CD14-positive monocyte (primary cell): ENCODE data around the gene RAB6B. TPM values are rescaled to one million over a fixed set of nuclear protein-coding genes. Genes with fewer than 3 reads are reported as not detected.

ENCODE experiments used
- DNase-seq, 3 donors: peaks; one replicate each; pipeline ENCODE4 v3.0.0-alpha.2; 2011 to 2022
- H2AFZ ChIP-seq: 2 replicates; pipeline ENCODE4 v1.6.0; 2012; ENCODE audit warnings: mild to moderate bottlenecking, low read depth, low read length, inconsistent platforms; ENCODE audit not compliant: insufficient read depth, poor library complexity, severe bottlenecking
- H3K27ac ChIP-seq, 2 donors: 1 replicate in 1 of 2; 2 replicates in 1 of 2; pipeline ENCODE4 v1.5.1; 2012 to 2013; ENCODE audit warnings: low read length in 2 of 2, control low read depth in 1 of 2, inconsistent platforms in 1 of 2, low read depth in 1 of 2, mild to moderate bottlenecking in 1 of 2
- H3K27me3 ChIP-seq, 2 donors: one replicate each; pipeline versions ENCODE4 v1.6.0 to v1.6.1; 2011 to 2013; ENCODE audit warnings: low read length in 2 of 2; ENCODE audit not compliant: control insufficient read depth in 2 of 2, insufficient read depth in 2 of 2
- H3K36me3 ChIP-seq, 2 donors: replicated peaks in 1 of 2; 1 replicate in 1 of 2; 2 replicates in 1 of 2; pipeline versions ENCODE4 v1.5.1 to v1.6.1; 2012 to 2013; ENCODE audit warnings: low read length in 2 of 2, control low read depth in 1 of 2, inconsistent platforms in 1 of 2, mild to moderate bottlenecking in 1 of 2; ENCODE audit not compliant: insufficient read depth in 2 of 2, control insufficient read depth in 1 of 2
- H3K4me1 ChIP-seq, 2 donors: 1 replicate in 1 of 2; 2 replicates in 1 of 2; pipeline versions ENCODE4 v1.5.1 to v1.6.1; 2012 to 2013; ENCODE audit warnings: low read length in 2 of 2, control low read depth in 1 of 2, inconsistent platforms in 1 of 2, mild to moderate bottlenecking in 1 of 2, moderate library complexity in 1 of 2; ENCODE audit not compliant: insufficient read depth in 2 of 2, control insufficient read depth in 1 of 2
- H3K4me2 ChIP-seq: replicated peaks from 2 replicates; pipeline ENCODE3; 2012; ENCODE audit warnings: low read length, moderate library complexity, mild to moderate bottlenecking; ENCODE audit not compliant: poor library complexity, severe bottlenecking; ENCODE audit errors: extremely low read depth
- H3K4me3 ChIP-seq, 3 experiments: fragments of 200-600 bp in 1 of 3; sonication (generic) in 1 of 3; replicated peaks in 1 of 3; 1 replicate in 2 of 3; 2 replicates in 1 of 3; pipeline ENCODE4 v1.5.1; 2011 to 2013; ENCODE audit warnings: low read length in 3 of 3, mild to moderate bottlenecking in 3 of 3, control low read depth in 2 of 3, low read depth in 2 of 3, inconsistent platforms in 1 of 3, moderate library complexity in 1 of 3
- H3K79me2 ChIP-seq: 2 replicates; pipeline ENCODE4 v1.6.0; 2012; ENCODE audit warnings: mild to moderate bottlenecking, control low read depth, inconsistent platforms, low read length, moderate library complexity; ENCODE audit not compliant: insufficient read depth
- H3K9ac ChIP-seq: 2 replicates; pipeline ENCODE4 v1.6.0; 2017; ENCODE audit warnings: low read length, mild to moderate bottlenecking; ENCODE audit not compliant: insufficient read depth, poor library complexity, severe bottlenecking
- H3K9me3 ChIP-seq, 2 donors: replicated peaks in 1 of 2; 1 replicate in 1 of 2; 2 replicates in 1 of 2; pipeline versions ENCODE4 v1.5.1 to v1.6.1; 2012 to 2013; ENCODE audit warnings: low read length in 2 of 2, control low read depth in 1 of 2; ENCODE audit not compliant: control insufficient read depth in 1 of 2, insufficient read depth in 1 of 2
- H4K20me1 ChIP-seq: 2 replicates; pipeline ENCODE4 v1.6.0; 2012; ENCODE audit warnings: mild to moderate bottlenecking, low read length, control low read depth, moderate library complexity; ENCODE audit not compliant: insufficient read depth
- H3K27ac Mint-ChIP-seq, 7 donors: one replicate each; pipeline ENCODE4 v1.8.0; 2020; ENCODE audit warnings: mild to moderate bottlenecking in 7 of 7, mixed read lengths in 7 of 7, moderate library complexity in 6 of 7, inconsistent platforms in 2 of 7
- H3K27me3 Mint-ChIP-seq, 3 donors: one replicate each; pipeline ENCODE4 v1.8.0; 2021 to 2022; ENCODE audit warnings: low read depth in 3 of 3, mild to moderate bottlenecking in 3 of 3, mixed read lengths in 3 of 3, moderate library complexity in 3 of 3, inconsistent platforms in 1 of 3
- H3K36me3 Mint-ChIP-seq, 2 donors: one replicate each; pipeline ENCODE4 v1.8.0; 2020; ENCODE audit warnings: mixed read lengths in 2 of 2, inconsistent platforms in 1 of 2, mild to moderate bottlenecking in 1 of 2
- H3K4me1 Mint-ChIP-seq: one replicate; pipeline ENCODE4 v1.8.0; 2020; ENCODE audit warnings: mild to moderate bottlenecking, mixed read lengths
- H3K4me3 Mint-ChIP-seq, 2 donors: one replicate each; pipeline ENCODE4 v1.8.0; 2020; ENCODE audit warnings: mild to moderate bottlenecking in 2 of 2, mixed read lengths in 2 of 2, moderate library complexity in 1 of 2
- H3K9me3 Mint-ChIP-seq, 7 donors: one replicate each; pipeline ENCODE4 v1.8.0; 2020 to 2022; ENCODE audit warnings: mixed read lengths in 7 of 7, mild to moderate bottlenecking in 6 of 7, moderate library complexity in 6 of 7, inconsistent platforms in 2 of 7
- CTCF ChIP-seq: fragments of 200-600 bp; IDR thresholded peaks from one replicate; pipeline ENCODE4 v1.8.0; 2022; ENCODE audit warnings: antibody characterized with exemption, mild to moderate bottlenecking
- WGBS: methylation state at CpG from one replicate; pipeline ENCODE4 v1.1.5; 2013; ENCODE audit warnings: missing lambda C conversion rate; ENCODE audit not compliant: insufficient coverage; 5-methylcytosine and 5-hydroxymethylcytosine counted together
- intact Hi-C, 2 donors: fragments of 100-400 bp; cut with micrococcal nuclease; formaldehyde crosslinking; loops; one replicate each; pipeline versions ENCODE4 v1.15.0 to v1.15.1; 2023
- polyA plus RNA-seq, 3 donors: library from polyadenylated mRNA; depleted of rRNA in 1 of 3; unstranded in 2 of 3; stranded (reverse) in 1 of 3; fragments of 300-500 nt in 2 of 3; fragments of >200 nt in 1 of 3; fragmentation: Illumina TruSeq in 2 of 3; gene quantifications; 1 replicate in 2 of 3; 2 replicates in 1 of 3; pipeline ENCODE4 v1.2.3, GENCODE V29; 2012 to 2021

RAB6B gene
- polyA plus RNA-seq, 3 donors = 0.46 TPM; not detected in 2

DNA sequence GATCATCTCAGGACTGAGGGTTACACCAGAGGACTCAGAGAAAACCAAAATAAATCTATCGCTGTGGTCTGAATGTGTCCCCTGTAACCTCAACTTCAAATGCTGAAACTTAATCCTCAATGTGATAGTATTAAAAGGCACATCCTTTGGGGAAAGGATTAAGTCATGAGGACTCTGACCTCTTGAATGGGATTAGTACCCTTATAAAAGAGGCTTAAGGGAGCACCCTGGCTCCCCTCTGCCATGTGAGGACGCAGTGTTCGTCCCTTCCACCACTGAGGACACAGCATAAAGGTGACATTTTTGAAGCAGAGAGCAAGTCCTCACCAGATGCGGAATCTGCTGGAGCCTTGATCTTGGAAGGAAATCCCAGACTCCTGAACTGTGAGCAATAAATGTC, 50.6 kb downstream of the RAB6B start:
- Mint-ChIP-seq H3K27me3 (peaks cover 2 to 8% (median 3%) of the 10 kb centered on the region in 3 donors), H3K4me3 (no peak overlapping the region), H3K9me3 (peaks cover 0 to 11% (median 5%) of the 10 kb centered on the region in 7 donors), H3K4me1 (no peaks in the 10 kb centered on the region), H3K27ac (no peak overlapping the region), H3K36me3 (no peaks in the 10 kb centered on the region)
- no peaks in the 10 kb centered on the region for H3K9me3 ChIP-seq
- no peak for DNase-seq
- H3K27me3 ChIP-seq = no peaks in the 10 kb centered on the region
- no peak overlapping the region for H3K27ac ChIP-seq
- no peak for TF ChIP-seq CTCF
- H3K4me2 ChIP-seq = no peak overlapping the region
- H3K4me3 ChIP-seq = no peak overlapping the region
- no peaks in the 10 kb centered on the region for H4K20me1 ChIP-seq
- no peaks in the 10 kb centered on the region for H3K36me3 ChIP-seq
- no peak overlapping the region for H3K9ac ChIP-seq
- H3K79me2 ChIP-seq = no peaks in the 10 kb centered on the region
- no peaks in the 10 kb centered on the region for H3K4me1 ChIP-seq
- intact Hi-C loops = no loop called here
- 100% methylated on average over 1 of the region's 4 CpGs for WGBS
- no peak overlapping the region for H2AFZ ChIP-seq

DNA sequence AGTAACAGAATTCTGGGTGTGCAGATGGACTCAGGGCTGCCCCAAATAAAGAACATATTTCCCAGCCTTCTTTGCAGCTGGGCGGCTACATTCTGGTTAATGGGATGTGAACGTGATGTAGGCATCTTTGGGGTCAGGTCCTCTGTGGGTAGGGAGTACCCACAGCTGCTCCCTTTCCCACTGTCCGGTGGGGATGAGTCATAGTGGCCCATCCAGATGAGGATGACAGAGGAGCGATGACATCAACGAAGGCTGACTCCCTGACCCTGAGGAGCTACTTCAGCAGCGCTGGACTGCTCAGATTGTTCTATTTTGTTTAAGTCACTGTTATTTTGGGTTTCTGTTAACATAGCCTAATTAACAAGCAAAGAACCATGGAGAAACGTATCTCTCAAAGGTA, 52.0 kb downstream of the RAB6B start:
- no peak overlapping the region for H3K4me3 ChIP-seq
- H4K20me1 ChIP-seq = no peaks in the 10 kb centered on the region
- intact Hi-C loops = no loop called here

More for the DNA sequence above, 52.0 kb downstream of the RAB6B start:
- Mint-ChIP-seq H3K27ac (no peak overlapping the region), H3K4me3 (no peak overlapping the region), H3K27me3 (peaks cover 2 to 8% (median 4%) of the 10 kb centered on the region in 3 donors), H3K9me3 (peaks cover 0 to 7% (median 5%) of the 10 kb centered on the region in 7 donors), H3K4me1 (no peaks in the 10 kb centered on the region), H3K36me3 (no peaks in the 10 kb centered on the region)
- H3K9ac ChIP-seq = no peak overlapping the region
- DNase-seq = no peak
- H2AFZ ChIP-seq = no peak overlapping the region
- H3K27me3 ChIP-seq = no peaks in the 10 kb centered on the region
- no CpG with 5 or more reads among the region's 7 CpGs for WGBS
- H3K4me2 ChIP-seq = no peak overlapping the region
- no peaks in the 10 kb centered on the region for H3K36me3 ChIP-seq
- H3K79me2 ChIP-seq = no peaks in the 10 kb centered on the region
- TF ChIP-seq CTCF = no peak
- H3K9me3 ChIP-seq = no peaks in the 10 kb centered on the region
- H3K27ac ChIP-seq = no peak overlapping the region
- H3K4me1 ChIP-seq = no peaks in the 10 kb centered on the region
